GM08714 (cell line): ENCODE data around the gene CCN5.

Source experiments
- H3K4me3 ChIP-seq: fragments of 200-500 bp; sonication (Bioruptor generic); 2 replicates; pipeline ENCODE4 v1.5.1; 2014; ENCODE audit warnings: mild to moderate bottlenecking, low read length, inconsistent platforms
- ZNF274 ChIP-seq: IDR thresholded peaks from 2 replicates; pipeline ENCODE4 v1.6.1; 2012; ENCODE audit warnings: mild to moderate bottlenecking, low read depth, low read length

CCN5 gene

DNA sequence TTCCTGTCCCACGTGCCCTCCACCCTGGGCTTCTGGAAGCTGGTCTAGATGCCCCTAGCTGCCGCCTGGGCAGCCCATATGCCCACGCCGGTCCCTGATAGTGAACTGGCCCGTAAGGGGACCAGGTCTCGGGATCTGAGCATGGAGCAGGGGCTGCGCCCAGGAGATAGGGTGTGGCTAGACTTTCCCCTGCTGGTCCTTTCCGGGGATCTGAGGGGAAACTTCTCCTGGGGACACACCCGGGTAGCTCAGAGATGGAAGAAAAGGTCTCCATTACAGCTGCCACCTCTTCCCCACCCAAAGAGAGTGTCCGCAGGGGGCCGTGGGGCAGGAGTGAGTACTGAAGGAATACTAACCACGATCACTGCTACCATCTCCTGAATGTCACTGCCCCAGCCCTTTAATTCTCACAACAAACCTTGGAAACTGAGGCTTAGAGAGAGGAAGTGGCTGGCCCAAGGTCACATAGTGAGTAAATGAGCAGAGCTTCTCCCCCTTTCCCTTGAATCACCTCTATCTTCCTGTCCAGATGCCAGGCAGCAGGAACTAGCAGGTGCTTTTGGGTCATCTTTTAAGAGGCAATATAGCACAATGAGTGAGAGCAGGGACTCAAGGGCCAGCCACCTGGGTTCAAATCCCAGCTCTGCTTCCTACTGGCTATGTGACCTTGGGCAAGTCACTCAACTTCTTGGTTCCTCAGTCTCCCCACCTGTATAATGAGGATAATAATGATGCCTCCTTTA is 11.8 kb upstream of the CCN5 start:
- no peak overlapping the region for H3K4me3 ChIP-seq

DNA sequence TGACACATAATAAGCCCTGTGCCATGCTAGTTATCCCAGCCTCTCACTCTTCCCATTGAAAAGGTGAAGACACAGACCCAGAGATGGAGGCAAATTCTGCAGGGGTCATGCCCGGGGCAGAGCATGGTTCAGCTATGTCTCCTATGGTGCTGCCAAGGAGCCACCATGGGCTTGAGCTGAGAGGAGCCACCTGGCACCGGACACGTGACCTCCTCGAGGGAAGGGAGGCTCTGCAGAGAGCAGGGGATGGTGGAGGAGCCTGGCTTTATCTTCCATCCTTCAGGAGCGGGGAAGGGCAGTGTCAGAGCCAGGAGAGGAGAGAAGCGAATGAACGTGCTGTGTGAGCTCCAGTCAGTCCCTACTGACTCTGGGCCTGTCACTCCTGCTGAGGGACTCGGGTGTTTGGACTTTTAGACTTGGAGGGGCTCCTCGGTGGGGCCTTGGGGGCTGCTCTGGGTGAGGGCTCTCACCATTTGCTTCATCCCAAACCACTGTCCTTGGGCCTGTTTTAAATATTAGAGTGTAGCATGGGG is 11.1 kb upstream of the CCN5 start:
- TF ChIP-seq ZNF274: no peak
- H3K4me3 ChIP-seq: no peak overlapping the region

More for the DNA sequence above, 11.8 kb upstream of the CCN5 start:
- no peak for TF ChIP-seq ZNF274

DNA sequence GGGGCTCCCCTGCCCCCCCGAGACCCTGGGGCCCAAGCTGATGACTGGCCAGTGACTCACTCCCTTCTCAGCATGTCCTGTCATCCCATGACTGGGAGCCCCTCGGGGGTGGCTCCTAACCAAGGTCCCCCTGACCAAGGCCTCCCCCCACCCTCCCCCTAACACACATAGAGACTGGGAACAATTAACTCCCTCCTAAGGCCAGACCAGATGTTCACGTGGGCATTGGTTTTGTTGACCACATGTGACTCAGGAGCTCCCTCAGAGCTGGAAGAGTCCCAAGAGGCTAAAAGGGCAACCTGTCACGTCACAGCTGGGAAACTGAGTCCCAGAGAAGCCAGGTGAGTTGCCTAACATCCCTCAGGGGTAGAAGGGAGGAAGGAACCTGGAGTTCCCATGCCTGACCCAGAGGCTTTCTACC is 10.6 kb upstream of the CCN5 start:
- no peak overlapping the region for H3K4me3 ChIP-seq
- no peak for TF ChIP-seq ZNF274

DNA sequence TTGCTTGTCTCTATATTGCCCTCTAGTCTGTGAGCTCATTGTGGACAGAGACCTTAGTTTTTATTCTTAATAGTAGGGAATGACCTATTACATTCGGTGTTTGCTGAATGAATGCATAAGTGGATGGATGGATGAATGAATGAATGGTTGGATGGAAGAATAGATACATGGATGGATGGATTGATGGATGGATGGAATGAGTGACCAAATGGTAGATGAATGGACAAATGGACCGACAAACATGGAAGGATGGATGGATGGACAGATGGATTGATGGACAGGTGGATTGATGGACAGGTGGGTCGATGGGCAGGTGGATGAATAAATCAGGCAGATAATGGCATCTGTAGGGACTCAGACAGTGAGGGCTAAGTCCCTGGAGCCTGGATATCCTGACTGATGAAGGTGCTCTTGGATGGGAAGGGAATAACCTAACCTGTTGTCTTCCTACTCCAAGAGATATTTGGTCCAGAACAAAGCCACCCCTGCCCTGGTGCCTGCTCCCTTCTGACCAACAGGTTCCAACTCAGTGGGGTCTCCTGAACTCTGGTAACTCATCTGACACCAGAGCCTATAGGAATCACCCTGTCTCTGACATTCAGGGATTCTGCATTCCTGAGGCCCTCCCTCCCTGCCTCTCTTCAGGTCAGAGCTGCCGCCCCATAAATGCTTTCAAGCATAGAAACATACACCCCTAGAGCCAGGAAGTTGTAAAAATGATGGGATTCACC is 9.6 kb upstream of the CCN5 start:
- H3K4me3 ChIP-seq: no peak overlapping the region
- TF ChIP-seq ZNF274: no peak

DNA sequence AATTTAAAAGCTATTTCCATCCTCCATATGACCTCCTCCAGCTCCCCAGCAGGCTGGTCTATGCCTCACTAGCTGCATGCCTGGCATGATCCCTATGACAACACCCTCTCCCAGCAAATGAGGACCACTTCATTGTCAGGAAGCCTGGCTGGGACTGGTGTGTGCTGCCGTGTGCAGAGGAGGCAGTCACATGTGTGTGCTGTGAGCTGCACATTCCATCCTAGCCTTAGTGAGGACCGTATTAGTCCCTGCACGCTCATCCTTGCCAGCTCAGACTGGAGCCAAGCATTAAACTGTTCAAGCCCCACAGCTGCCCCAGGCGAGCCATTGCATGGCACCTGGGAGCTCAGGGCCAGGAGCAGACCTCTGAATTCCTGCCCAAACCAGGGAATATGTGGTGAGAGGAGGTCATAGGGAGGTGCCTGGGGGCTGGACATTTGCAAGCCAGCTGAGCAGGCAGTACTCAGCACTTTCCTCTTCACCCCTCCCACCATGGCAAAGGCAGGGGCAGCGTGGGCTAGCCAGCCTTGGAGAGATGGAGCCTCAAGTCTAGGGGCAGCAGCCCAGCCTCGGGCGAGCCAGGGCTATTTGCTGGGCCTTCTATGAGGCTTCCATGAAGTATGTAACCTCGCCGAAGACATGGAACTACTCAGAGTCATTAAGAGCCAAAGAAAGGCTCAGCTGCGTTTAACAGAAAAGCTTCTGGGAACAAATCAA is 8.7 kb upstream of the CCN5 start:
- no peak for TF ChIP-seq ZNF274
- no peak overlapping the region for H3K4me3 ChIP-seq

DNA sequence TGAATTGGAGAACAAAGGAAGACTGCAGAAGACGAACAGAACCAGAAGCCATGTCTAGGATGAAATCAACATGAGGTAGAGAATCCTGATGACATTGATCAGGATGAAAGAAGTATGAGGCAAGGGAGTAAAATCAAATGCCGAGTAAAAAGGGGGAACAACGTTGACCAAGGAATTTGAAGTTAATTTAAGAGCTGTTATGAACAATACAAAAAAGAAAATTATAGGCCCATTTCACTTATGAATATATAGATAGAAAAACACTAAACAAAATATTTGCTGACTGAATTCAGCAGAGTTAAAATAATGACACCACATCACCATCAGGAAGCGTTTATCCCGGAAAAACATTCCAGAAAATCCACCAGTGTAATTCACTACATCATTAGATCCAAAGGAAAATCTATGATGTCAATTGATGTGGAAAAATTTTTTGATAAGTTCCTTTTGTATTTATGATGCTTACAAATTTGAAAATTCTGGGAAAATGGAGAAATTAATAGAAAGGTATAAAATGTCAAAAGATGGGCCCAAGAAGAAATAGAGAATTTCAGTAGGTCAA is 8.1 kb upstream of the CCN5 start:
- TF ChIP-seq ZNF274: no peak
- no peak overlapping the region for H3K4me3 ChIP-seq

DNA sequence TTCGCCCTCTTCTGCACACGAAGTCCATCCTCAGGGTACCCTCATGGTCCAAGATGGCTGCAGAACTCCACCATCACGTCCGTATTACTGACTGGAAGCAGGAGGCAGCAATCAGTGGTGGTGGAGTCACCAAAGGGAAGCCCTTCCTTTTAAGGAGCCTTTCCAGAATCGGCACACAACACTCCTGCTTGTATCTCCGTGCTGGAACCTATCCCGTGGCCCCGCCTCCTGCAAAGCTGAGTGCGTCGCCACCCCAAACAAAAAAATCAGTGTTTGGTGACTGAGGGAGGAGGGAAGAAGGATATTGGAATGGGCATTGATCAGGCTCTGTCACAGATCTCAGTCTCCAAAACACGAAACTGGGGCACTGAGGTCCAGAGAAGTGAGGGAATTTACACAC is 5.8 kb upstream of the CCN5 start:
- H3K4me3 ChIP-seq: no peak overlapping the region
- no peak for TF ChIP-seq ZNF274

DNA sequence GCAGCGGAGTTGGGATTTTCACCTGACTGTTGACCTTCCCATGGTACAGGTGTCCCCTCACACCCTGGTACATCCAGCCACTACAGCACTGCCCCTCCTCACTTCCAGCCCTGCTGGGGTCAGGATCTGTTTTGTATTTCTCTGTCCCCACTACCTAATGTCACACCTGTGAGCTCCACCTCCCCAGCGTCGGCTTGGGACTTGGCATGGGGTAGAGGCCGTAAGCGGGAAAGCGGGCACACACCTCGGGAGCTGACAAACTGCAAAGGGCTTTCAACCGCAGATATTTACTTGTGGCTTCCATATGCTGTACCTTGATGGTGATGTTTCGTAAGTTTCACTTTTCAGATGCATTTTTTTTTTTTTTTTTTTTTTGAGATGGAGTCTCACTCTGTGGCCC is 5.4 kb upstream of the CCN5 start:
- H3K4me3 ChIP-seq: no peak overlapping the region
- TF ChIP-seq ZNF274: no peak

DNA sequence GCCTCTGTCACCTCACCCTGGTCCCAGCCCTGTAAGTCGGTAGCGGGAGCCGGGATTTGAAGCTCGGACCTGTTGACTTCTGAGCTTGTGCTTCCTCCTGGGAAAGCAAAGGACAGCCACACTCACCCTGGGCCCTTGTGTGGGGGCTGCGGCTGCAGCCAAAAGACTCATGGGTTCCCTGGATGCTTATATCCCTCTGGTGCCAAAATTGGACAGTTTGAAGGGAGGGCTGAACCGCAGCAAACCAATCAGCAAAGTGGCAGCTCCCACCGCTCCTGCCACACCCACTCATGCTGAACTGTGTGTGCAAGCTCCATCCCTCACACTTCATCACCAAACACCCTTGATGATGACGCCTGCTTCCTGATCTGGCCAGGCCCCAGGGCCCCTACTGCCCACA is 3.9 kb upstream of the CCN5 start:
- H3K4me3 ChIP-seq: no peak overlapping the region
- no peak for TF ChIP-seq ZNF274

DNA sequence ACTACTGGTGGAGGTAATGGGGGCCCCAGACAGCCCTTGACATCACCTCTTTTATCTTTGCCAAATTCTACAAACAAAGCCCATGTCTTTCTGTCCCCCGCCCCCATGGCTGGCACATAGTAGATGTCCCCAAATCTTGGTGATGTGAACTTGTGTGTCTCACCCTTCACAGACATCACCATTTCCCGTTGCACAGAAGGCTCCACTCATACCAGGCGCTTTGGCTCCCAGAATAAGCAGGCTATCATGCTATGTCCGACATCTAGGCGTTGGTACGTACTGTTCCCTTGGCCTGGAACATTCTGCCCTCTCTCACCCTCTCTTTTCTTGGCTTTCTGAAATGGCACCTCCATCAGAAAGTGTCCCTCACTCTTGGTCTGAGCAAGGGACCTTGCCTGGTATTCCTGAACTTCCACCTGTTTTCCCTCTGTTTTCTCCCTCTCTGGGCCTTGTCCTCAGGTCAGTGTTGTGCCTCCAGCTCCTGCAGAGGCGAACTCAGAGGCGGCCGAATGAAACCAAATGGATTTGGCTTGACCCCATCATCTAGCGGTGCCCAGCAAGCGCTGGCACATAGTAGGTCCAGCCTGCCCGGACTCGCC is 968 bp upstream of the CCN5 start:
- TF ChIP-seq ZNF274: no peak
- H3K4me3 ChIP-seq: no peak overlapping the region

DNA sequence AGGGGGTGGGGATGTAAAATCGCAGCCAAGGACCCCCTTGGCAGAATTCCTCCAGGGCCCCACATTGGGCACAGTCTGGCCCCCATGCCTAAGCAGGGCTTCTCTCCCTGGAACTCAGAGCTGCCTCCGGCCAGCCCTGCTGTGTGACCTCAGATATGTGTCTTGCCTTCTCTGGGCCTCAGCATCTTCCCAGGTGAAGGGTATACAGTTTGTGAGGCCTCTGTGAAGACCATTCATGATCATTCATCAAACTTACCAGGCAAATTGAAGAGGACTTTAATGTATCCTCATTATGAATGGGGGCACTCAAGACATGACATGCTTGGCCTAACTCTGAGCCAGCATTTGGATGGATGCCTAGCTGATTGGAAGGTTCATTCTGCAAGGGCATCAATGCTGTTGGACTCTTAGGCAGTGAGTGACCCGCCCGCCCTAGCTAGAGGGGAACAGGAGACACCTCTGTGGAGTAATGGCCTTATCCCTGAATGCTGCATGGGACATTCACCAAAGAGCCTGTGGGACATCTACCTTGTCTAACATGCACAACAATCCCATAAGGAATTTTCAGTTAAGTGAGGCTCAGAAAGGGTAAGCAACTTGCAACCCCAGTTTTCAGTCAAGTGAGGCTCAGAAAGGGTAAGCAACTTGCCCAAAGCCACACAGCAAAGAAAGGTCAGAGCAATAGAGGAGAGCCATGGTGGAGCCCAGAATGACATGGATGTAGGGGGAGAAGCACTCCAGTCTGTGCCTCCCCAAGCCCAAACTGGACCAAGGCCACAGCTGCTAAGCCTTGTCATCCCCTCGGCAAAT is 535 bp downstream of the CCN5 start:
- no peak for TF ChIP-seq ZNF274

DNA sequence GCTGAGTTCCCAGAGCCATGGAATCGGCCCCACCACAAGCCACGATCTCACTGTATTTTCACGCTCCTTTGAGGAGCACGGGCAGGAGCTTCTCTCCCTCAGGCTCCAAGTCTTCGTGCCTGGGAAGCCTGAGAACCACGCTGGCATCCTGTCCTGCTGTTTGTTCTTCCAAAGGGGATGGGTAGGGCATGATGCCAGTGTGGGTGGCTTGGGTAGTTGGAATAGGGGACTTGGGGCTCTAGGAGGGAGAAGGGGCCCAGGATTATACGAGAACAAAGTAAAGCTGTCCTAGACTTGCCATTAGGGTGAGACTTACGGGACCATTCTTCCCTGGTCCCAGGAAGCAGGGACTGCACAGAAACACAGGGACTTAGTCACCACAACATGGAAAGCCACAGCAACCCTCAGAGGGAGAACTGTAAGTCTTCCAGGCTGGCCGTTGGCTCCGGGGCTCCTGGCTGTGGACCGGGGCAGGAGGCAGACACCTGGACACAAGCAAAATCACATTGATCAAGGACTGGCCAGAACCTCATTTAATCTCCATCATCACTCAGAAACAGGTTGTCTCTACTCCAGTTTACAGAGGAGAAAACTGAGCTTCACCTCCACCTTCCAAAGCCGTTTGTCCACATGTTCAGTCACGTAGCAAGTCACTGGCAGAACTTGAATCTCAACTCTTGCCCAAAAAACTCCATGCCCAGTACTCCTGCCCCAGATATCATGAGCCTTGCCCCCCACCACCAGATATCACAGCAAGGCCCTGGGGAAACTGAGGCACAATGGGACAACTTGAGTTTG is 1.3 kb downstream of the CCN5 start:
- no peak overlapping the region for H3K4me3 ChIP-seq
- TF ChIP-seq ZNF274: no peak

More for the DNA sequence above, 535 bp downstream of the CCN5 start:
- H3K4me3 ChIP-seq: no peak overlapping the region
